Duodenal mucosa (tissue), 2 donors: ENCODE data around the gene TTLL11.

Experiments
- H3K27ac ChIP-seq: one replicate; pipeline ENCODE4 v1.7.0; 2013; ENCODE audit warnings: low read depth, low read length
- H3K27me3 ChIP-seq, 2 donors: one replicate each; pipeline ENCODE4 v1.7.0; 2013; ENCODE audit warnings: low read length in 2 of 2, control low read depth in 1 of 2; ENCODE audit not compliant: insufficient read depth in 2 of 2, control insufficient read depth in 1 of 2
- H3K36me3 ChIP-seq, 2 donors: one replicate each; pipeline ENCODE4 v1.7.0; 2013; ENCODE audit warnings: low read length in 2 of 2, control low read depth in 1 of 2; ENCODE audit not compliant: insufficient read depth in 2 of 2, control insufficient read depth in 1 of 2
- H3K4me1 ChIP-seq, 2 donors: one replicate each; pipeline ENCODE4 v1.7.0; 2013; ENCODE audit warnings: low read length in 2 of 2, control low read depth in 1 of 2; ENCODE audit not compliant: insufficient read depth in 2 of 2, control insufficient read depth in 1 of 2
- H3K4me3 ChIP-seq, 2 donors: one replicate each; pipeline ENCODE4 v1.7.0; 2013; ENCODE audit warnings: low read length in 2 of 2, low read depth in 1 of 2
- H3K9ac ChIP-seq, 2 donors: one replicate each; pipeline ENCODE4 v1.7.0; 2013; ENCODE audit warnings: low read length in 2 of 2, low read depth in 1 of 2
- H3K9me3 ChIP-seq, 2 donors: one replicate each; pipeline ENCODE4 v1.7.0; 2013; ENCODE audit warnings: low read length in 2 of 2, control low read depth in 1 of 2; ENCODE audit not compliant: control insufficient read depth in 1 of 2

TTLL11 gene

DNA sequence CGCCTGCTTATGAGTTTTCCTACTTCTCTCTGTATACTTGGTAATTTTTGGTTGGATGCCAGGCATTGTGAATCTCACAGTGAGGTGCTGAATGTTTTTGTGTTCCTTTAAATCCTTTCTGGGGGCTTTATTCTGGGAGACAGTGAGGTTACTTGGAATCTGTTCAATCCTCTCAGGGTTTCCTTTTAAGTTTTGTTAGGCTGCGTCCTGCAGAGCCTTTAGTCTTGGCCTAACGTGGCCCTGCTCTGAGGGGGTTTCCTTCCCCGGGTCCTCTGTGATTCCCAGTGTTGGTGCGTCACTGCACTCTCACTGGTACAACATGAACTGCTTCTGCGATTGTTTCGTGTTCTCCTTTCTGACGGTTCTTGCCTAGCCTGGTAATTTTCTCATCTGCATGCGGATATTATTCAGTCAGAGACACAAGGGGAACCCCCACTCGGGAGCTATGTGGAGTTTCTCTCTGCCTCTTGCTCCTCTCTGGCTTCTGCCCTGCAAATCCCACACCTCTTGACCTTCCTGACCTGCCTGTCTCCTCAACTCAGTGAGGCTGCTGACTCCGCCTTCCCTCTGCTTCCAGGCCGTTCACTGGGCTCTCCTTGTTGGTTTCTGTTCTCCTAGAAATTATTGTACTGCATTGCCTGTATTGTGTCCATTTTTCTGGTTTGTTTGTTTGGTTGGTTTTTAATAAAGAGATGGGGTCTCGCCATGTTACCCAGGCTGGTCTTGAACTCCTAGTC lies 313.6 kb downstream of the TTLL11 start:
- Histone ChIP-seq H3K9me3 (no peaks in the 10 kb centered on the region), H3K27me3 (no peaks in the 10 kb centered on the region), H3K9ac (no peak overlapping the region), H3K36me3 (peaks cover 27 to 86% of the 10 kb centered on the region in 2 donors), H3K27ac (no peak overlapping the region), H3K4me1 (peaks cover 0 to 3% of the 10 kb centered on the region in 2 donors), H3K4me3 (no peak overlapping the region)

DNA sequence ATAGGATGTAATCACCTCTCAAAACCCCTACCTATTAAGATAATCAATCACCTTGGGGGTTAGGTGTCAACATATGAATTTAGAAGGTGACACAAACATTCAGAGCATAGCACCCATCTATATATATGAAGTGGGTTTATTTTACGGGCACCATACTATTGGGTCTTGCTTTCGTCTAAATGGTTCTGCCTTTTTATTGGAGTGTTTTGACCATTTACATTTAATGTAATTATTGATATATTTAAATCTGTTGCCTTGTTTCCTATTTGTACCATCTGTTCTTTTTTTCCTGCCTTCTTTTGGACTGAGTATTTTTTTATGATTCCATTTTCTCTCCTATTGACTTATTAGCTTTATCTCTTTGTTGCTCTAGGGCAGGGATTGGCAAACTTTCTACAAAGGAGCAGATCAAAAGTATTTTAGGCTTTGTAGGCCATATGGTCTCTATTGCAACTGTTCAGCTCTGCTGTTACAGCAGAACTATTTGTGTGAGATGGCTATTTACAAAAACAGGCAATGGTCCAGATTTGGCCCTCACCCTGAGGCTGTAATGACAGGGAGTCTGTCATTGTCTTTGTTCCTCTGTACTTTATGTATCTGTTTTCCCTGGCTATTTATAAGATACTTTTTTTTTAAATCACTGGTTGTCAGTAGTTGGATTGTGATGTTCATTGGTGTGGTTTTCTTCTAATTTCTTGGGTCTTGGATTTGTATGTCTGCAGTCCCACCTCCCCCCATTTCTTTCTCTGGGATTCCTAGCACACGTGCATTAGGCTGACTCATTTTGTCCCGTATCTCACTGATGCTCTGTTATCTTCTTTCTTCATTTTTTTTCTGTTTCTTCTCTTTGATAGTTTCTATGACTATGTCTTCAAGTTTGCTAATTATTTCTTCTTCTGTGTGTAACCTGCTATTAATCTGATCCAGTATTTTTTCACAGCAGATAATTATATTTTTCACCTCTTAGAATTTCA lies 314.6 kb downstream of the TTLL11 start:
- Histone ChIP-seq H3K27me3 (no peaks in the 10 kb centered on the region), H3K27ac (no peak overlapping the region), H3K4me1 (peaks cover 0 to 3% of the 10 kb centered on the region in 2 donors), H3K9ac (no peak overlapping the region), H3K4me3 (no peak overlapping the region), H3K36me3 (peaks cover 27 to 88% of the 10 kb centered on the region in 2 donors), H3K9me3 (no peaks in the 10 kb centered on the region)

DNA sequence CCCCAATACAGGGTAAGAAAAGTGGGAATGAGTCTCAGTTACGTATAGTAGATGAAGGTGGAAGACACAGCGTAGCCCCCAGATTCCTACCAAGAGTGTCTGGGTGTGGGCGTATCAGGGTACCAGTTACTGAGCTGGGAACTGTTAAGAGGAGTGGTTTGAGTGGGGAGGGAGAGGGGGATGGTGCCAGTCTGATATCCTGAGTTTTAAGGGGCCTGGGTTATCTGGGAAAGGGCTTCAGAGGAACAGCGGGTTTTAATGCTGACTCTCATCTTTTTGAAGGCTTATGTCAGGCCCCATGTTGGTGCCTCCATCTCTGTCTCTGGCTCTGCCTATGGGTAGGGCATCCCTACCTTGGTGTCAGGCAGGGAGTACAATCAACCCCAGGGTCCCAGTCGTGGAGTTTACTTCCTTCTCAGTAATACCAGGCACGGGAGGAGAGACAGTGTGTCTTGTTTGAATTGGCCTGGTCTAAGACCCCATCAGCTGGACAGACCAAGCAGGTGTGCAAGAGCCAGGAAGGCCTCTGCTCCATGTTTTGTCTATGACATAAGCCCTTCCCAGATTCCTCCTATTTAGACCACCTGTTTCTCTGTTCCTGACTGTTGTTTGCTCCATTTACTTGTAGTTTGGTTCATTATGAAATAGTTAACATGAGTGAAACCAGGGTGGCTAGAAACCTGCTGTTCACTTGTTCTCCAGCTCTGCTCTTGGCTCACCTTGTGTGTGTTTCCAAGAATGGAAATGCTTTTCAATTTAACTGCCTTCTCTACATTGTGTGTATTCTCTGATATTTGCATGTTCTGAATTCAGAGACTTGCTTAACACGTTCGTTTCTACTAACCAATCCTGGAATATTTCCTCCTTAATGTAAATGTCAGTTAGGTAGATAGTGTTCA lies 316.1 kb downstream of the TTLL11 start:
- Histone ChIP-seq H3K27ac (no peak overlapping the region), H3K4me3 (no peak overlapping the region), H3K9ac (no peak overlapping the region), H3K4me1 (peaks cover 0 to 3% of the 10 kb centered on the region in 2 donors), H3K27me3 (no peaks in the 10 kb centered on the region), H3K36me3 (peaks cover 30 to 86% of the 10 kb centered on the region in 2 donors), H3K9me3 (no peaks in the 10 kb centered on the region)

GRCh38 chr9:121776001-121776738 lies 316.9 kb downstream of the TTLL11 start:
- peaks cover 29 to 82% of the 10 kb centered on the region in 2 donors for H3K36me3 ChIP-seq
- H3K9ac ChIP-seq, result no peak overlapping the region
- H3K27me3 ChIP-seq, result no peaks in the 10 kb centered on the region
- H3K4me1 ChIP-seq, result peaks cover 0 to 3% of the 10 kb centered on the region in 2 donors
- no peak overlapping the region for H3K4me3 ChIP-seq
- H3K9me3 ChIP-seq, result no peaks in the 10 kb centered on the region
- H3K27ac ChIP-seq, result no peak overlapping the region

- Histone ChIP-seq H3K27ac (no peak overlapping the region), H3K9ac (no peak overlapping the region), H3K9me3 (no peaks in the 10 kb centered on the region), H3K4me1 (peaks cover 0 to 3% of the 10 kb centered on the region in 2 donors), H3K4me3 (no peak overlapping the region), H3K27me3 (no peaks in the 10 kb centered on the region), H3K36me3 (peaks cover 24 to 83% of the 10 kb centered on the region in 2 donors)
These were observed 318.1 kb downstream of the TTLL11 start for GRCh38 chr9:121774715-121775613.

DNA sequence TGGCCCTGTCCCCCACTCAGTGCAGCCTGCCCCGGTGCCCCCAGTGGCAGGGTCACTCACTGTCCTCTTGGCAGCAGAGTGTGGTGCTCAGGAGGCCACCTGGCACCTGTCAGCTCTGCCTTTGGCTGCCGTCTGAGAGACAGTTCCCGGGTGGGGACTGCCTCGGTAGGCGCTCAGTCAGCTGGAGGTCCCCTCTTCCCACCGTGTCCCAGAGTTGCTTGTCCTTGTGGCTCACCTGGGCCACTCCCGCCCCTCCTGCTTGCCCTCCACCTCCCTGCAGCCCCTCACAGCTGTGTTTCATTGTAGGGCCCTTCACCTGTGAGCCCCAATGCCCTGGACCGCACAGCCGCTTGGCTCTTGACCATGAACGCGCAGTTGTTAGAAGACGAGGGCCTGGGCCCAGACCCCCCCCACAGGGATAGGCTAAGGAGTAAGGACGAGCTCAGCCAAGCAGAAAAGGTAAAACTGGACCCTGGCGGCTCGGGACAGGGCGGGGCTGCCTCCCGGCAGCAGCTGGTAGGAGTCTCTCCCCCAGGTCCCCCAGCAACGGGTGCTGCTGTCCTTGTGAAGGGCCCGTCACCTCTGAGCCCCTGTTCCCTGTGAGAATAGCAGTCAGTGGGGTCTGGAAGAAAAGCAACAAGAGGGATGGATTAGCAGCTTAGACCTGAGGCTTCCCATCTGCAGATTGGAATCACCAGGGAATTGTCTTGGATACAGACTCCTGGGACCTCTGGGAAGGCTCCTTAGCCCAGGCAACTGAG lies 319.0 kb downstream of the TTLL11 start:
- no peaks in the 10 kb centered on the region for H3K9me3 ChIP-seq
- H3K9ac ChIP-seq, result no peak overlapping the region
- no peak overlapping the region for H3K4me3 ChIP-seq
- peaks cover 33 to 84% of the 10 kb centered on the region in 2 donors for H3K36me3 ChIP-seq
- H3K4me1 ChIP-seq, result no peaks in the 10 kb centered on the region
- no peaks in the 10 kb centered on the region for H3K27me3 ChIP-seq
- H3K27ac ChIP-seq, result no peak overlapping the region

DNA sequence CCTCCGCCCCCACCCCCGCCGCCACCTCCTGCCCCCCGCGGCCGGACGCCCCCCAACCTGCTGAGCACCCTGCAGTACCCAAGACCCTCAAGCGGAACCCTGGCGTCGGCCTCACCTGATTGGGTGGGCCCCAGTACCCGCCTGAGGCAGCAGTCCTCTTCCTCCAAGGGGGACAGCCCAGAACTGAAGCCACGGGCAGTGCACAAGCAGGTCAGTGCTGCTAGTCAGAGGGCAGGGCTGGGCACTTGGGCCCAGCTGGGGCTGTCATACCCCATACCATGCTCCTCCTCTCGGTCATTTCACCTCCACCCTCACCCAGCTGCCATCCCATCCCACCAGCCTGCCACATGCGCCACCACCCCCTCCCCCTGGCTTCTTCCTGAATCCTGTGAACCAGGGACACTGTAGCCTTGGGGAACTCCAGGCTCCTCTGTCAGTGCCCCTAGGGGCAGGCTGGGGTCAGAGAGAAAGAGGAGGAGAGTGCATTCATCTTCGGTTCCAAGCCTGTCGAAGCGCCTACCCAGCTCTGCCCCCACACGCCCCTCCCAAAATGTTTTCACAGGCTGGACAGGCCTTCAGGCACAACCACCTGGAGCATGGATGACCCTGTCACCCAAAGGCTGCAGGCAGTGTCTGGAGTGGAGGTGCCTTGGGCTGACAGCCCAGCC lies 319.7 kb downstream of the TTLL11 start:
- Histone ChIP-seq H3K27ac (no peak overlapping the region), H3K9me3 (no peaks in the 10 kb centered on the region), H3K4me3 (no peak overlapping the region), H3K36me3 (peaks cover 40 to 91% of the 10 kb centered on the region in 2 donors), H3K4me1 (no peaks in the 10 kb centered on the region), H3K9ac (no peak overlapping the region), H3K27me3 (no peaks in the 10 kb centered on the region)
